ENCODE measurements around the gene ZNF407. TPM values are rescaled to one million over a fixed set of nuclear protein-coding genes. Genes with fewer than 3 reads are reported as not detected.

ZNF407 gene
- polyA plus RNA-seq, 1 experiment, result 2.8 TPM

- no peak for DNase-seq (ENCODE audit: low read depth)
- TF ChIP-seq, protein P1, sequence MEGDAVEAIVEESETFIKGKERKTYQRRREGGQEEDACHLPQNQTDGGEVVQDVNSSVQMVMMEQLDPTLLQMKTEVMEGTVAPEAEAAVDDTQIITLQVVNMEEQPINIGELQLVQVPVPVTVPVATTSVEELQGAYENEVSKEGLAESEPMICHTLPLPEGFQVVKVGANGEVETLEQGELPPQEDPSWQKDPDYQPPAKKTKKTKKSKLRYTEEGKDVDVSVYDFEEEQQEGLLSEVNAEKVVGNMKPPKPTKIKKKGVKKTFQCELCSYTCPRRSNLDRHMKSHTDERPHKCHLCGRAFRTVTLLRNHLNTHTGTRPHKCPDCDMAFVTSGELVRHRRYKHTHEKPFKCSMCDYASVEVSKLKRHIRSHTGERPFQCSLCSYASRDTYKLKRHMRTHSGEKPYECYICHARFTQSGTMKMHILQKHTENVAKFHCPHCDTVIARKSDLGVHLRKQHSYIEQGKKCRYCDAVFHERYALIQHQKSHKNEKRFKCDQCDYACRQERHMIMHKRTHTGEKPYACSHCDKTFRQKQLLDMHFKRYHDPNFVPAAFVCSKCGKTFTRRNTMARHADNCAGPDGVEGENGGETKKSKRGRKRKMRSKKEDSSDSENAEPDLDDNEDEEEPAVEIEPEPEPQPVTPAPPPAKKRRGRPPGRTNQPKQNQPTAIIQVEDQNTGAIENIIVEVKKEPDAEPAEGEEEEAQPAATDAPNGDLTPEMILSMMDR (IDR thresholded peaks at IDR 0.05; ENCODE audit: insufficient read depth, low read depth, low read length), result no peak
- Histone ChIP-seq H3K36me3 (ENCODE audit: control insufficient read depth, insufficient read depth, low read length) (no peaks in the 10 kb centered on the region), H3K4me3 (ENCODE audit: low read depth, low read length) (no peak overlapping the region), H3K27me3 (ENCODE audit: control insufficient read depth, insufficient read depth, low read length) (no peaks in the 10 kb centered on the region)
- ChIA-PET CTCF (interaction anchor here (0.6 to 1.5 kb wide), 2 partner anchors 8 to 126 kb away, joined by 3 to 5 read pairs; no protein-coding TSS in a partner anchor), POLR2A (no interaction called here)
Observed at GRCh38 chr18:75005626-75006025, 408.0 kb downstream of the ZNF407 start.

DNA sequence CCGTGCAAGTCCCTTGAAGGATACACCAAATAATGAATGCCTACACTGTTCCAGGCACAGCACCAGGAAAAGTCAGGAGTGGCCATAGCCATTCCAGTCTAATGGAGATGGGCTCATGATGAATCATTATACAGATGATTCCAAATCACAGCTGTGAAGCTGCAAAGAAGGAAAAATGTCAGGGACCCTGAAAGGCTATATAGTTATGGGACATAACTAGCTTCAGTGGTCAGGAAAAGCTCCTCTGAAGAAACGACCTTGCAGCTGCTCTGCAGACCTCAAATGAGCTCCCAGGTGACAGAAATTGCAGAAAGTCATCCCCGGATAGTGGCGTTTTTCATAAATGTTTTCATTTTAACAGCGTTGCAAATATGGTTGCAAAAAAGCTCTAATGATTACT lies 410.5 kb downstream of the ZNF407 start:
- no peaks in the 10 kb centered on the region for H3K36me3 ChIP-seq (ENCODE audit: control insufficient read depth, insufficient read depth, low read length)
- no peak for DNase-seq (ENCODE audit: low read depth)
- TF ChIP-seq, protein P1 (IDR thresholded peaks at IDR 0.05; ENCODE audit: insufficient read depth, low read depth, low read length), result no peak
- H3K4me3 ChIP-seq (ENCODE audit: low read depth, low read length), result no peak overlapping the region
- H3K27me3 ChIP-seq (ENCODE audit: control insufficient read depth, insufficient read depth, low read length), result no peaks in the 10 kb centered on the region
- POLR2A ChIA-PET, result no interaction called here
- CTCF ChIA-PET, result interaction anchor here (0.9 kb wide), 1 partner anchor 45 kb away, joined by 3 read pairs; no protein-coding TSS in a partner anchor

DNA sequence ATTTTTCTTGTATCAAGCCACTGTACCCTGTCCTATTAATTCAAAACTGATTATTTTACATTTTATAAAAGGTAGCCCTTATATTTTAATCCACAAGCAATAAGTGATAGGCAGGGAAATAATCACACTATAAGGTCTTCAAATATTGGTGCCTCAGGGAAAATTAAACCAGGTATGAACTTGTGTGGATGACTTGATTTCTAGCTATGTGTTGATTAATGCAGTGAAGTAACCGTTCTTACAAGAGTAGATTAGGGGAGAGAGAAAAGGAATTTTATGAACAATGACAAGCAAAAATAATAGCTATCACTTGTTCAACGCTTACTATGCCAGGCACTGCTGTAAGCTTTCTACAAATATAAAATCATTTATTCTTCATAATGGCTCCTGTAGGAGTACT lies 411.6 kb downstream of the ZNF407 start:
- no peaks in the 10 kb centered on the region for H3K27me3 ChIP-seq (ENCODE audit: control insufficient read depth, insufficient read depth, low read length)
- POLR2A ChIA-PET, result no interaction called here
- CTCF ChIA-PET, result no interaction called here
- no peaks in the 10 kb centered on the region for H3K36me3 ChIP-seq (ENCODE audit: control insufficient read depth, insufficient read depth, low read length)
- TF ChIP-seq, protein P1 (IDR thresholded peaks at IDR 0.05; ENCODE audit: insufficient read depth, low read depth, low read length), result no peak
- no peak for DNase-seq (ENCODE audit: low read depth)
- no peak overlapping the region for H3K4me3 ChIP-seq (ENCODE audit: low read depth, low read length)

- Histone ChIP-seq H3K36me3 (ENCODE audit: control insufficient read depth, insufficient read depth, low read length) (no peaks in the 10 kb centered on the region), H3K27me3 (ENCODE audit: control insufficient read depth, insufficient read depth, low read length) (no peaks in the 10 kb centered on the region), H3K4me3 (ENCODE audit: low read depth, low read length) (no peak overlapping the region)
- TF ChIP-seq, protein P1 (IDR thresholded peaks at IDR 0.05; ENCODE audit: insufficient read depth, low read depth, low read length), result no peak
- ChIA-PET POLR2A (no interaction called here), CTCF (no interaction called here)
- DNase-seq (ENCODE audit: low read depth), result no peak
Observed at GRCh38 chr18:75009878-75010277, 412.2 kb downstream of the ZNF407 start.

GRCh38 chr18:75010278-75010677 lies 412.6 kb downstream of the ZNF407 start:
- ChIA-PET POLR2A (no interaction called here), CTCF (no interaction called here)
- TF ChIP-seq, protein P1 (IDR thresholded peaks at IDR 0.05; ENCODE audit: insufficient read depth, low read depth, low read length), result no peak
- no peaks in the 10 kb centered on the region for H3K36me3 ChIP-seq (ENCODE audit: control insufficient read depth, insufficient read depth, low read length)
- DNase-seq (ENCODE audit: low read depth), result no peak
- no peak overlapping the region for H3K4me3 ChIP-seq (ENCODE audit: low read depth, low read length)
- H3K27me3 ChIP-seq (ENCODE audit: control insufficient read depth, insufficient read depth, low read length), result no peaks in the 10 kb centered on the region
